IMR-90 (cell line): Measurements from ENCODE around the gene SPECC1L. TPM values are rescaled to one million over a fixed set of nuclear protein-coding genes. Genes with fewer than 3 reads are reported as not detected.

Source experiments
- ATAC-seq: fragments of 200-7000 bp; cut with Tn5 transposase; 2 replicates; pipeline ENCODE4 v1.9.1; 2020; ENCODE audit warnings: low read depth, mild to moderate bottlenecking, moderate library complexity
- BruUV-seq: library from RNA; stranded (reverse); fragments of 400-500 nt; replicated peaks from 2 replicates; lab custom pipeline; 2021; lab: Mats Ljungman, UMichigan
- CTCF ChIA-PET: fragments of 300-600 bp; formaldehyde crosslinking; extraction: SDS; loops from one replicate; lab custom pipeline; 2021; ENCODE audit warnings: antibody characterized with exemption; lab: Yijun Ruan, JAX
- POLR2A ChIA-PET: fragments of 300-600 bp; sonication (Branson Sonifier 250); formaldehyde crosslinking; loops from one replicate; lab custom pipeline; 2022; ENCODE audit warnings: antibody characterized with exemption; ENCODE audit not compliant: unreplicated experiment; lab: Charles Lee
- DNase-seq: peaks from one replicate; pipeline ENCODE4 v3.0.0; 2013
- H2AFZ ChIP-seq: replicated peaks from 2 replicates; pipeline ENCODE3; 2013; ENCODE audit warnings: low read length, mild to moderate bottlenecking; ENCODE audit not compliant: poor library complexity
- H2AK5ac ChIP-seq: 2 replicates; pipeline ENCODE4 v1.6.1; 2013; ENCODE audit warnings: low read depth, low read length, inconsistent platforms
- H2AK9ac ChIP-seq: replicated peaks from 2 replicates; pipeline ENCODE3; 2013; ENCODE audit warnings: mild to moderate bottlenecking, low read depth, low read length, moderate library complexity; ENCODE audit not compliant: poor library complexity
- H2BK120ac ChIP-seq: 2 replicates; pipeline ENCODE4 v1.6.1; 2013; ENCODE audit warnings: low read depth, low read length, inconsistent platforms
- H2BK15ac ChIP-seq: 3 replicates; pipeline ENCODE4 v1.6.1; 2013; ENCODE audit warnings: low read depth, low read length, inconsistent platforms
- H2BK20ac ChIP-seq: 2 replicates; pipeline ENCODE4 v1.6.1; 2013; ENCODE audit warnings: low read depth, mild to moderate bottlenecking, inconsistent platforms, low read length, moderate library complexity
- H2BK5ac ChIP-seq: 2 replicates; pipeline ENCODE4 v1.6.1; 2013; ENCODE audit warnings: mild to moderate bottlenecking, low read depth, low read length, inconsistent platforms; ENCODE audit not compliant: poor library complexity, severe bottlenecking
- H3K14ac ChIP-seq: replicated peaks from 2 replicates; pipeline ENCODE4 v1.6.1; 2013; ENCODE audit warnings: low read depth, low read length, inconsistent platforms
- H3K18ac ChIP-seq: 2 replicates; pipeline ENCODE4 v1.6.1; 2013; ENCODE audit warnings: low read depth, low read length, control low read depth
- H3K23ac ChIP-seq: 2 replicates; pipeline ENCODE4 v1.6.1; 2013; ENCODE audit warnings: low read depth, low read length, inconsistent platforms
- H3K27ac ChIP-seq: 2 replicates; pipeline ENCODE4 v1.5.1; 2013; ENCODE audit warnings: mild to moderate bottlenecking, control low read depth, low read length; ENCODE audit not compliant: insufficient read depth
- H3K27me3 ChIP-seq: 2 replicates; pipeline ENCODE4 v1.6.1; 2013; ENCODE audit warnings: low read length; ENCODE audit not compliant: control insufficient read depth, insufficient read depth
- H3K36me3 ChIP-seq: 2 replicates; pipeline ENCODE4 v1.6.1; 2013; ENCODE audit warnings: low read length, mixed read lengths; ENCODE audit not compliant: control insufficient read depth, insufficient read depth
- H3K4ac ChIP-seq: 2 replicates; pipeline ENCODE4 v1.6.1; 2013; ENCODE audit warnings: low read depth, low read length, inconsistent platforms
- H3K4me1 ChIP-seq: 2 replicates; pipeline ENCODE4 v1.6.1; 2013; ENCODE audit warnings: low read length, mixed read lengths; ENCODE audit not compliant: control insufficient read depth, insufficient read depth
- H3K4me2 ChIP-seq: 2 replicates; pipeline ENCODE4 v1.6.1; 2013; ENCODE audit warnings: low read depth, mild to moderate bottlenecking, control low read depth, low read length, moderate library complexity
- H3K4me3 ChIP-seq: 2 replicates; pipeline ENCODE4 v1.5.1; 2013; ENCODE audit warnings: low read depth, mild to moderate bottlenecking, control low read depth, low read length, moderate library complexity; ENCODE audit not compliant: insufficient read depth
- H3K56ac ChIP-seq: 2 replicates; pipeline ENCODE4 v1.6.1; 2013; ENCODE audit warnings: low read length, inconsistent platforms; ENCODE audit not compliant: insufficient read depth; ENCODE audit errors: extremely low read depth
- H3K79me1 ChIP-seq, 2 experiments: 2 replicates each; pipeline ENCODE4 v1.6.1; 2013; ENCODE audit warnings: low read length in 2 of 2, inconsistent platforms in 1 of 2, low read depth in 1 of 2
- H3K9ac ChIP-seq: 2 replicates; pipeline ENCODE4 v1.6.1; 2013; ENCODE audit warnings: low read depth, low read length, control low read depth
- H3K9me1 ChIP-seq: 2 replicates; pipeline ENCODE4 v1.6.1; 2013; ENCODE audit warnings: low read length, inconsistent platforms; ENCODE audit not compliant: insufficient read depth
- H3K9me3 ChIP-seq: 2 replicates; pipeline ENCODE4 v1.6.1; 2013; ENCODE audit warnings: low read length; ENCODE audit not compliant: control insufficient read depth, insufficient read depth
- H4K20me1 ChIP-seq: 2 replicates; pipeline ENCODE4 v1.6.1; 2013; ENCODE audit warnings: low read length, inconsistent platforms; ENCODE audit not compliant: insufficient read depth
- H4K5ac ChIP-seq: 2 replicates; pipeline ENCODE4 v1.6.1; 2013; ENCODE audit warnings: mild to moderate bottlenecking, low read depth, low read length, control low read depth
- H4K8ac ChIP-seq, 2 experiments: 2 replicates each; pipeline ENCODE4 v1.6.1; 2013; ENCODE audit warnings: low read depth in 2 of 2, low read length in 2 of 2, control low read depth in 1 of 2, inconsistent platforms in 1 of 2
- H4K91ac ChIP-seq: 2 replicates; pipeline ENCODE4 v1.6.1; 2013; ENCODE audit warnings: low read depth, low read length, inconsistent platforms; ENCODE audit not compliant: insufficient read depth
- BHLHE40 ChIP-seq: fragments of 150-350 bp; IDR thresholded peaks from 2 replicates; pipeline ENCODE4 v1.6.1; 2016; ENCODE audit warnings: mild to moderate bottlenecking, low read depth, low read length
- CEBPB ChIP-seq: IDR thresholded peaks from 2 replicates; pipeline ENCODE4 v1.6.1; 2012; ENCODE audit warnings: low read depth, low read length, improper control_type of control experiment
- CHD1 ChIP-seq: IDR thresholded peaks from 2 replicates; pipeline ENCODE4 v1.6.1; 2012; ENCODE audit warnings: low read depth, low read length, improper control_type of control experiment
- FOS ChIP-seq: fragments of 150-350 bp; IDR thresholded peaks from 2 replicates; pipeline ENCODE4 v1.6.1; 2016; ENCODE audit warnings: low read depth, low read length
- MAFK ChIP-seq: IDR thresholded peaks from 2 replicates; pipeline ENCODE4 v1.6.1; 2012; ENCODE audit warnings: low read depth, low read length, improper control_type of control experiment
- MAZ ChIP-seq: IDR thresholded peaks from 2 replicates; pipeline ENCODE4 v1.6.1; 2012; ENCODE audit warnings: low read depth, mild to moderate bottlenecking, low read length, improper control_type of control experiment, moderate library complexity, borderline replicate concordance
- MXI1 ChIP-seq: IDR thresholded peaks from 2 replicates; pipeline ENCODE4 v1.6.1; 2012; ENCODE audit warnings: low read depth, mild to moderate bottlenecking, low read length, moderate library complexity, borderline replicate concordance
- NFE2L2 ChIP-seq: fragments of 150-350 bp; IDR thresholded peaks from 2 replicates; pipeline ENCODE4 v1.6.1; 2016; ENCODE audit warnings: low read depth, mild to moderate bottlenecking, low read length
- POLR2A ChIP-seq: IDR thresholded peaks from 2 replicates; pipeline ENCODE4 v1.6.1; 2012; ENCODE audit warnings: mild to moderate bottlenecking, low read depth, low read length
- RAD21 ChIP-seq: IDR thresholded peaks from 2 replicates; pipeline ENCODE4 v1.6.1; 2012; ENCODE audit warnings: low read length, improper control_type of control experiment
- RCOR1 ChIP-seq: IDR thresholded peaks from 2 replicates; pipeline ENCODE4 v1.6.1; 2012; ENCODE audit warnings: mild to moderate bottlenecking, low read length, improper control_type of control experiment; ENCODE audit not compliant: insufficient replicate concordance
- RFX5 ChIP-seq: IDR thresholded peaks from 2 replicates; pipeline ENCODE4 v1.8.0; 2012; ENCODE audit warnings: low read depth, mild to moderate bottlenecking, low read length, moderate library complexity
- SMC3 ChIP-seq: fragments of 150-350 bp; IDR thresholded peaks from 2 replicates; pipeline ENCODE4 v1.6.1; 2016; ENCODE audit warnings: low read depth, mild to moderate bottlenecking, antibody characterized with exemption, low read length, moderate library complexity
- WGBS, 2 experiments: methylation state at CpG; one replicate each; pipeline versions ENCODE4 v1.1.5 to v1.1.7; 2013; ENCODE audit warnings: missing lambda C conversion rate in 2 of 2; ENCODE audit not compliant: insufficient read length in 1 of 2; ENCODE audit errors: extremely low coverage in 2 of 2; 5-methylcytosine and 5-hydroxymethylcytosine counted together
- dilution Hi-C: fragments of 300-500 bp; cut with HindIII; formaldehyde crosslinking; loops from one replicate; pipeline ENCODE4 v1.14.3; 2018; ENCODE audit warnings: low sequenced_read_pairs; ENCODE audit not compliant: unreplicated experiment
- in situ Hi-C: fragments of 300-500 bp; cut with MboI; formaldehyde crosslinking; loops from 3 replicates; pipeline ENCODE4 v1.14.3; 2019; ENCODE audit warnings: low sequenced_read_pairs, inconsistent platforms, mixed read lengths
- intact Hi-C: fragments of 100-400 bp; cut with micrococcal nuclease; formaldehyde crosslinking; loops from 2 replicates; pipeline ENCODE4 v1.10.0; 2022
- polyA plus RNA-seq, 3 experiments: library from polyadenylated mRNA; depleted of rRNA; stranded (reverse); fragments of >200 nt; gene quantifications; 2 replicates each; pipeline ENCODE4 v1.2.3, GENCODE V29; 2012; ENCODE audit warnings: low replicate concordance in 1 of 3
- total RNA-seq: library from RNA; depleted of rRNA; stranded (reverse); fragments of >200 nt; gene quantifications from 2 replicates; pipeline ENCODE4 v1.2.3, GENCODE V29; 2012
- TF ChIP-seq, protein P1 (sequence below): fragments of 150-350 bp; IDR thresholded peaks from 2 replicates; pipeline ENCODE4 v1.6.1; 2017; ENCODE audit warnings: mild to moderate bottlenecking, antibody characterized with exemption, low read length, low read depth
- TF ChIP-seq, protein P2 (sequence below): fragments of 150-350 bp; IDR thresholded peaks from 2 replicates; pipeline ENCODE4 v1.6.1; 2016; ENCODE audit warnings: low read depth, mild to moderate bottlenecking, low read length, moderate library complexity, borderline replicate concordance
- TF ChIP-seq, protein P3 (sequence below): conservative IDR thresholded peaks from 2 replicates; pipeline ENCODE4 v1.5.1; 2012; ENCODE audit warnings: mild to moderate bottlenecking, low read depth, low read length, improper control_type of control experiment

The SPECC1L gene
- total and polyA plus RNA-seq, 2 of the 4 experiments (the other 2 are of a cell fraction), result 18.7 to 44.1 TPM

DNA sequence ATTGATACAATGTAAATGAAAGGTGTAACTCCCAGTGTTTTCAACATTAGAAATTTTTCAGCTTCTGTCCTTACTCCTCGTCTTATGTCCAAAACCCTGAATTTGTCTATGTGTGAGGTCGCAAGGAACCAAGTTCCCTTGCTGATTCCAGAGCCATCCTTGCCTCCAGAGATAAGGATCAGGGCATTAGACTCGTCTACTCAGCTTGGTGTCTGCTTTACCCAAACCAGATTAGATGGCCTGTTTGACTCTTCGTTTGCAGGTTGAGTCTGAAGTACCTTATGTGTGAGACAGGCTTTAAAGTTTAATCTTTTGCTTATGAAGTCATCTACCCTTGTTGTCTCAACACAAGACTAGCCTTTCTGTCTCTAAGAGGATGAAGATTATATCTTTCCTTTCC is 55.6 kb downstream of the SPECC1L start:
- TF ChIP-seq BHLHE40 (no peak), SMC3 (no peak), RCOR1 (no peak), CHD1 (no peak), POLR2A (no peak), FOS (no peak), MXI1 (no peak), CEBPB (no peak), RFX5 (no peak), MAZ (no peak), MAFK (no peak), RAD21 (no peak), NFE2L2 (no peak)
- TF ChIP-seq, protein P1, sequence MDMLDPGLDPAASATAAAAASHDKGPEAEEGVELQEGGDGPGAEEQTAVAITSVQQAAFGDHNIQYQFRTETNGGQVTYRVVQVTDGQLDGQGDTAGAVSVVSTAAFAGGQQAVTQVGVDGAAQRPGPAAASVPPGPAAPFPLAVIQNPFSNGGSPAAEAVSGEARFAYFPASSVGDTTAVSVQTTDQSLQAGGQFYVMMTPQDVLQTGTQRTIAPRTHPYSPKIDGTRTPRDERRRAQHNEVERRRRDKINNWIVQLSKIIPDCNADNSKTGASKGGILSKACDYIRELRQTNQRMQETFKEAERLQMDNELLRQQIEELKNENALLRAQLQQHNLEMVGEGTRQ, result no peak
- TF ChIP-seq, protein P2, sequence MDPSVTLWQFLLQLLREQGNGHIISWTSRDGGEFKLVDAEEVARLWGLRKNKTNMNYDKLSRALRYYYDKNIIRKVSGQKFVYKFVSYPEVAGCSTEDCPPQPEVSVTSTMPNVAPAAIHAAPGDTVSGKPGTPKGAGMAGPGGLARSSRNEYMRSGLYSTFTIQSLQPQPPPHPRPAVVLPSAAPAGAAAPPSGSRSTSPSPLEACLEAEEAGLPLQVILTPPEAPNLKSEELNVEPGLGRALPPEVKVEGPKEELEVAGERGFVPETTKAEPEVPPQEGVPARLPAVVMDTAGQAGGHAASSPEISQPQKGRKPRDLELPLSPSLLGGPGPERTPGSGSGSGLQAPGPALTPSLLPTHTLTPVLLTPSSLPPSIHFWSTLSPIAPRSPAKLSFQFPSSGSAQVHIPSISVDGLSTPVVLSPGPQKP, result no peak
- TF ChIP-seq, protein P3, sequence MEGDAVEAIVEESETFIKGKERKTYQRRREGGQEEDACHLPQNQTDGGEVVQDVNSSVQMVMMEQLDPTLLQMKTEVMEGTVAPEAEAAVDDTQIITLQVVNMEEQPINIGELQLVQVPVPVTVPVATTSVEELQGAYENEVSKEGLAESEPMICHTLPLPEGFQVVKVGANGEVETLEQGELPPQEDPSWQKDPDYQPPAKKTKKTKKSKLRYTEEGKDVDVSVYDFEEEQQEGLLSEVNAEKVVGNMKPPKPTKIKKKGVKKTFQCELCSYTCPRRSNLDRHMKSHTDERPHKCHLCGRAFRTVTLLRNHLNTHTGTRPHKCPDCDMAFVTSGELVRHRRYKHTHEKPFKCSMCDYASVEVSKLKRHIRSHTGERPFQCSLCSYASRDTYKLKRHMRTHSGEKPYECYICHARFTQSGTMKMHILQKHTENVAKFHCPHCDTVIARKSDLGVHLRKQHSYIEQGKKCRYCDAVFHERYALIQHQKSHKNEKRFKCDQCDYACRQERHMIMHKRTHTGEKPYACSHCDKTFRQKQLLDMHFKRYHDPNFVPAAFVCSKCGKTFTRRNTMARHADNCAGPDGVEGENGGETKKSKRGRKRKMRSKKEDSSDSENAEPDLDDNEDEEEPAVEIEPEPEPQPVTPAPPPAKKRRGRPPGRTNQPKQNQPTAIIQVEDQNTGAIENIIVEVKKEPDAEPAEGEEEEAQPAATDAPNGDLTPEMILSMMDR, result no peak
- Histone ChIP-seq H2BK20ac (no peak overlapping the region), H2BK120ac (no peak overlapping the region), H4K20me1 (peaks cover 41% of the 10 kb centered on the region), H3K4me3 (no peak overlapping the region), H3K27me3 (no peaks in the 10 kb centered on the region), H3K18ac (no peak overlapping the region), H3K79me1 (peaks cover 24 to 49% of the 10 kb centered on the region in 2 experiments), H2AK9ac (no peak overlapping the region), H3K4me2 (no peak overlapping the region), H4K91ac (no peak overlapping the region), H3K56ac (no peak overlapping the region), H3K23ac (peak overlapping the region; percentile 8; the same call in 1 of the 2 replicates), H4K8ac (no peak overlapping the region), H3K9ac (no peak overlapping the region), H4K5ac (no peak overlapping the region), H2AFZ (no peak overlapping the region), H2BK5ac (no peak overlapping the region), H3K9me1 (0 out of 2 replicates have a peak, but pooled peaks cover 4% of the 10 kb centered on the region), H3K9me3 (no peaks in the 10 kb centered on the region), H2AK5ac (no peak overlapping the region), H2BK15ac (no peak overlapping the region), H3K4me1 (peaks cover 2% of the 10 kb centered on the region; the same call in 1 of the 2 replicates), H3K27ac (no peak overlapping the region), H3K36me3 (peaks cover 38% of the 10 kb centered on the region), H3K14ac (no peak overlapping the region), H3K4ac (no peak overlapping the region)
- WGBS, 2 experiments, result 94% methylated on average over 2 of the region's 4 CpGs; no CpG with 5 or more reads in 1 of the 2 experiments
- POLR2A ChIA-PET, result no interaction called here
- ATAC-seq (no peak), DNase-seq (no peak)
- dilution Hi-C loops, result no loop called here
- intact Hi-C loops, result no loop called here
- CTCF ChIA-PET, result no interaction called here
- no TSS peak for BruUV-seq
- in situ Hi-C loops, result no loop called here
